H9 (cell line): ENCODE measurements around the gene ALKBH5. TPM values are rescaled to one million over a fixed set of nuclear protein-coding genes. Genes with fewer than 3 reads are reported as not detected.

Experiments
- DNase-seq: peaks from one replicate; pipeline ENCODE4 v3.0.0-alpha.2; 2017
- H2AFZ ChIP-seq: one replicate; pipeline ENCODE4 v1.6.1; 2013; ENCODE audit warnings: mild to moderate bottlenecking, low read length, control low read depth, moderate library complexity
- H2AK5ac ChIP-seq: 2 replicates; pipeline ENCODE4 v1.6.1; 2013; ENCODE audit warnings: low read length, control low read depth, mixed read lengths; ENCODE audit not compliant: insufficient read length
- H2BK120ac ChIP-seq: one replicate; pipeline ENCODE4 v1.6.1; 2013; ENCODE audit warnings: low read depth, mild to moderate bottlenecking, low read length, control low read depth, inconsistent platforms; ENCODE audit not compliant: poor library complexity, severe bottlenecking
- H2BK12ac ChIP-seq: 2 replicates; pipeline ENCODE4 v1.6.1; 2013; ENCODE audit warnings: low read length, control low read depth, mixed read lengths, low read depth; ENCODE audit not compliant: insufficient read length
- H2BK15ac ChIP-seq: 2 replicates; pipeline ENCODE4 v1.6.1; 2013; ENCODE audit warnings: low read depth, low read length, control low read depth
- H2BK20ac ChIP-seq: one replicate; pipeline ENCODE4 v1.6.1; 2013; ENCODE audit warnings: low read depth, mild to moderate bottlenecking, low read length, control low read depth, inconsistent platforms; ENCODE audit not compliant: poor library complexity, severe bottlenecking
- H2BK5ac ChIP-seq: 2 replicates; pipeline ENCODE4 v1.6.1; 2013; ENCODE audit warnings: low read length, control low read depth, mixed read lengths; ENCODE audit not compliant: insufficient read length
- H3K14ac ChIP-seq: 2 replicates; pipeline ENCODE4 v1.6.1; 2013; ENCODE audit warnings: low read length, control low read depth; ENCODE audit not compliant: insufficient read depth
- H3K18ac ChIP-seq: 2 replicates; pipeline ENCODE4 v1.6.1; 2013; ENCODE audit warnings: low read depth, mild to moderate bottlenecking, mixed read lengths, low read length, control low read depth; ENCODE audit not compliant: insufficient read length
- H3K23ac ChIP-seq: 2 replicates; pipeline ENCODE4 v1.6.1; 2013; ENCODE audit warnings: low read length, control low read depth, mixed read lengths, low read depth; ENCODE audit not compliant: insufficient read length
- H3K23me2 ChIP-seq: 2 replicates; pipeline ENCODE4 v1.6.1; 2013; ENCODE audit warnings: low read depth, mild to moderate bottlenecking, mixed read lengths, low read length, control low read depth; ENCODE audit not compliant: insufficient read length, poor library complexity, severe bottlenecking
- H3K27ac ChIP-seq: 2 replicates; pipeline ENCODE4 v1.5.1; 2013; ENCODE audit warnings: low read length, control low read depth, mixed read lengths, low read depth; ENCODE audit not compliant: insufficient read length
- H3K27me3 ChIP-seq: 2 replicates; pipeline ENCODE4 v1.6.1; 2013; ENCODE audit warnings: low read length, control low read depth, inconsistent platforms; ENCODE audit not compliant: insufficient read depth
- H3K4ac ChIP-seq: 2 replicates; pipeline ENCODE4 v1.6.1; 2013; ENCODE audit warnings: low read depth, mild to moderate bottlenecking, control low read depth, inconsistent platforms, low read length, moderate library complexity
- H3K4me1 ChIP-seq: 2 replicates; pipeline ENCODE4 v1.6.1; 2013; ENCODE audit warnings: low read length, control low read depth, inconsistent platforms; ENCODE audit not compliant: insufficient read depth
- H3K4me2 ChIP-seq: 2 replicates; pipeline ENCODE4 v1.6.1; 2013; ENCODE audit warnings: low read length, control low read depth, mixed read lengths; ENCODE audit not compliant: insufficient read length, insufficient read depth
- H3K56ac ChIP-seq: 2 replicates; pipeline ENCODE4 v1.6.1; 2013; ENCODE audit warnings: low read depth, mild to moderate bottlenecking, mixed read lengths, low read length, control low read depth; ENCODE audit not compliant: insufficient read length
- H3K79me1 ChIP-seq: 2 replicates; pipeline ENCODE4 v1.6.1; 2013; ENCODE audit warnings: low read depth, mild to moderate bottlenecking, moderate library complexity, low read length, control low read depth, inconsistent platforms; ENCODE audit not compliant: insufficient read depth, poor library complexity, severe bottlenecking
- H3K79me2 ChIP-seq: 2 replicates; pipeline ENCODE4 v1.6.1; 2013; ENCODE audit warnings: low read length, control low read depth, inconsistent platforms; ENCODE audit not compliant: insufficient read depth
- H3K9ac ChIP-seq: 2 replicates; pipeline ENCODE4 v1.6.1; 2013; ENCODE audit warnings: low read length, control low read depth, mixed read lengths; ENCODE audit not compliant: insufficient read length; ENCODE audit errors: extremely low read depth
- H3K9me3 ChIP-seq: one replicate; pipeline ENCODE4 v1.6.1; 2013; ENCODE audit warnings: low read depth, low read length, inconsistent platforms; ENCODE audit not compliant: control insufficient read depth
- H3T11ph ChIP-seq: one replicate; pipeline ENCODE4 v1.6.1; 2013; ENCODE audit warnings: mild to moderate bottlenecking, low read length, control low read depth, inconsistent platforms
- H4K20me1 ChIP-seq: one replicate; pipeline ENCODE4 v1.6.1; 2013; ENCODE audit not compliant: control insufficient read depth, insufficient read length, insufficient read depth
- H4K5ac ChIP-seq: 2 replicates; pipeline ENCODE4 v1.6.1; 2013; ENCODE audit warnings: low read depth, mild to moderate bottlenecking, mixed read lengths, low read length, control low read depth; ENCODE audit not compliant: insufficient read length
- H4K8ac ChIP-seq: replicated peaks from 2 replicates; pipeline ENCODE4 v1.6.1; 2013; ENCODE audit warnings: low read length, control low read depth, mixed read lengths, low read depth; ENCODE audit not compliant: insufficient read length
- H4K91ac ChIP-seq: 2 replicates; pipeline ENCODE4 v1.6.1; 2013; ENCODE audit warnings: low read depth, mild to moderate bottlenecking, moderate library complexity, mixed read lengths, low read length, control low read depth; ENCODE audit not compliant: insufficient read length
- H3K27ac Mint-ChIP-seq, 3 experiments: 2 replicates in 2 of 3; 3 replicates in 1 of 3; pipeline ENCODE4 v1.8.0; 2020 to 2021; ENCODE audit warnings: mixed read lengths in 3 of 3, mild to moderate bottlenecking in 1 of 3, moderate library complexity in 1 of 3
- H3K27me3 Mint-ChIP-seq: 2 replicates; pipeline ENCODE4 v1.8.0; 2021; ENCODE audit warnings: low read depth, mild to moderate bottlenecking, moderate library complexity, mixed read lengths
- H3K36me3 Mint-ChIP-seq, 3 experiments: 2 replicates in 2 of 3; 3 replicates in 1 of 3; pipeline ENCODE4 v1.8.0; 2020 to 2021; ENCODE audit warnings: low read depth in 3 of 3, mixed read lengths in 3 of 3; ENCODE audit not compliant: insufficient read depth in 1 of 3
- H3K4me1 Mint-ChIP-seq, 2 experiments: 2 replicates each; pipeline ENCODE4 v1.8.0; 2020; ENCODE audit warnings: mixed read lengths in 2 of 2
- H3K4me3 Mint-ChIP-seq, 2 experiments: 2 replicates in 1 of 2; 3 replicates in 1 of 2; pipeline ENCODE4 v1.8.0; 2020 to 2021; ENCODE audit warnings: mild to moderate bottlenecking in 2 of 2, mixed read lengths in 2 of 2, moderate library complexity in 1 of 2
- H3K9me3 Mint-ChIP-seq, 2 experiments: 2 replicates in 1 of 2; 3 replicates in 1 of 2; pipeline ENCODE4 v1.8.0; 2020; ENCODE audit warnings: mild to moderate bottlenecking in 2 of 2, mixed read lengths in 2 of 2, moderate library complexity in 1 of 2
- WGBS: extraction: QIAGEN DNeasy Blood & Tissue Kit; methylation state at CpG from one replicate; pipeline ENCODE4 v1.1.7; 2013; ENCODE audit warnings: missing lambda C conversion rate, low lambda C conversion rate, mixed read lengths; ENCODE audit not compliant: insufficient read length; ENCODE audit errors: extremely low coverage; 5-methylcytosine and 5-hydroxymethylcytosine counted together
- total RNA-seq: library from RNA; stranded (reverse); gene quantifications from 2 replicates; pipeline ENCODE4 v1.2.1, GENCODE V29; 2021
- TF ChIP-seq, protein P1 (sequence below): fragments of 200-600 bp; sonication (generic); conservative IDR thresholded peaks from 3 replicates; pipeline ENCODE4 v1.8.0; 2021; ENCODE audit warnings: antibody characterized with exemption, mild to moderate bottlenecking

Gene ALKBH5
- total RNA-seq, 1 experiment from 2014 or later, result 89.8 TPM

GRCh38 chr17:18136357-18136756 is 47.3 kb upstream of the ALKBH5 start:
- no peak overlapping the region for H3K4ac ChIP-seq
- H3K9me3 Mint-ChIP-seq, result no peaks in the 10 kb centered on the region
- no peak overlapping the region for H2BK15ac ChIP-seq
- H4K91ac ChIP-seq, result no peak overlapping the region
- H3K79me2 ChIP-seq, result no peaks in the 10 kb centered on the region
- H3K4me1 Mint-ChIP-seq, result peaks cover 6 to 13% of the 10 kb centered on the region in 2 experiments; a peak in 3 of 4 replicates
- no peak overlapping the region for H4K5ac ChIP-seq
- no peak overlapping the region for H3K18ac ChIP-seq
- H3K79me1 ChIP-seq, result no peaks in the 10 kb centered on the region
- H3K9me3 ChIP-seq, result no peaks in the 10 kb centered on the region
- H3K14ac ChIP-seq, result no peak overlapping the region
- no peak overlapping the region for H3K4me3 Mint-ChIP-seq
- peaks cover 14% of the 10 kb centered on the region for H3K27me3 Mint-ChIP-seq
- H3K27ac ChIP-seq, result no peak overlapping the region
- no peak overlapping the region for H3K23ac ChIP-seq
- no peaks in the 10 kb centered on the region for H3K23me2 ChIP-seq
- H2AFZ ChIP-seq, result no peak overlapping the region
- H3K4me1 ChIP-seq, result no peaks in the 10 kb centered on the region
- H3K36me3 Mint-ChIP-seq, result no peaks in the 10 kb centered on the region
- no peak overlapping the region for H3K27ac Mint-ChIP-seq
- no peak overlapping the region for H2BK12ac ChIP-seq
- no peak overlapping the region for H4K8ac ChIP-seq
- DNase-seq, result no peak
- no peak overlapping the region for H3K4me2 ChIP-seq
- H3K27me3 ChIP-seq, result no peaks in the 10 kb centered on the region
- H4K20me1 ChIP-seq, result no peaks in the 10 kb centered on the region
- no CpG with 5 or more reads among the region's 19 CpGs for WGBS
- no peak overlapping the region for H2AK5ac ChIP-seq
- H2BK20ac ChIP-seq, result no peak overlapping the region
- H3K56ac ChIP-seq, result no peak overlapping the region
- H2BK5ac ChIP-seq, result no peak overlapping the region
- TF ChIP-seq, protein P1, sequence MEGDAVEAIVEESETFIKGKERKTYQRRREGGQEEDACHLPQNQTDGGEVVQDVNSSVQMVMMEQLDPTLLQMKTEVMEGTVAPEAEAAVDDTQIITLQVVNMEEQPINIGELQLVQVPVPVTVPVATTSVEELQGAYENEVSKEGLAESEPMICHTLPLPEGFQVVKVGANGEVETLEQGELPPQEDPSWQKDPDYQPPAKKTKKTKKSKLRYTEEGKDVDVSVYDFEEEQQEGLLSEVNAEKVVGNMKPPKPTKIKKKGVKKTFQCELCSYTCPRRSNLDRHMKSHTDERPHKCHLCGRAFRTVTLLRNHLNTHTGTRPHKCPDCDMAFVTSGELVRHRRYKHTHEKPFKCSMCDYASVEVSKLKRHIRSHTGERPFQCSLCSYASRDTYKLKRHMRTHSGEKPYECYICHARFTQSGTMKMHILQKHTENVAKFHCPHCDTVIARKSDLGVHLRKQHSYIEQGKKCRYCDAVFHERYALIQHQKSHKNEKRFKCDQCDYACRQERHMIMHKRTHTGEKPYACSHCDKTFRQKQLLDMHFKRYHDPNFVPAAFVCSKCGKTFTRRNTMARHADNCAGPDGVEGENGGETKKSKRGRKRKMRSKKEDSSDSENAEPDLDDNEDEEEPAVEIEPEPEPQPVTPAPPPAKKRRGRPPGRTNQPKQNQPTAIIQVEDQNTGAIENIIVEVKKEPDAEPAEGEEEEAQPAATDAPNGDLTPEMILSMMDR, result no peak
- H3K9ac ChIP-seq, result no peak overlapping the region
- no peak overlapping the region for H3T11ph ChIP-seq
- H2BK120ac ChIP-seq, result no peak overlapping the region
